H1 (cell line): Measurements from ENCODE around the gene HES4. TPM values are rescaled to one million over a fixed set of nuclear protein-coding genes. Genes with fewer than 3 reads are reported as not detected.

Experiments
- CTCF ChIA-PET: fragments of 300-600 bp; sonication (Branson Sonifier 250); formaldehyde crosslinking; loops from one replicate; lab custom pipeline; 2021; ENCODE audit not compliant: partially characterized antibody; lab: Charles Lee
- POLR2A ChIA-PET: fragments of 300-600 bp; sonication (Branson Sonifier 250); formaldehyde crosslinking; loops from one replicate; lab custom pipeline; 2021; ENCODE audit warnings: inconsistent platforms; ENCODE audit not compliant: partially characterized antibody; lab: Charles Lee
- DNase-seq, 2 experiments: peaks; one replicate each; pipeline versions ENCODE4 v3.0.0 to v3.0.0-alpha.2; 2010 to 2022; ENCODE audit warnings: low spot score in 2 of 2, low read depth in 1 of 2, mixed read lengths in 1 of 2
- FAIRE-seq: peaks from 2 replicates; lab custom pipeline; 2011; peaks lifted over from hg19 to GRCh38; lab: Jason Lieb, UNC
- H2AFZ ChIP-seq: 2 replicates; pipeline ENCODE4 v1.8.1; 2012; ENCODE audit warnings: low read length, inconsistent platforms
- H2AK5ac ChIP-seq: 2 replicates; pipeline ENCODE4 v1.6.1; 2013; ENCODE audit warnings: low read depth, low read length
- H2BK120ac ChIP-seq: replicated peaks from 2 replicates; pipeline ENCODE3; 2013; ENCODE audit warnings: low read depth, low read length, inconsistent platforms
- H2BK12ac ChIP-seq: 2 replicates; pipeline ENCODE4 v1.6.1; 2013; ENCODE audit warnings: low read depth, low read length
- H2BK15ac ChIP-seq: 2 replicates; pipeline ENCODE4 v1.6.1; 2013; ENCODE audit warnings: low read length
- H2BK20ac ChIP-seq: 2 replicates; pipeline ENCODE4 v1.6.1; 2013; ENCODE audit warnings: low read length
- H2BK5ac ChIP-seq: 2 replicates; pipeline ENCODE4 v1.6.1; 2013; ENCODE audit warnings: low read depth, low read length
- H3K14ac ChIP-seq: 2 replicates; pipeline ENCODE4 v1.6.1; 2013; ENCODE audit warnings: inconsistent platforms; ENCODE audit not compliant: insufficient read length
- H3K18ac ChIP-seq: 2 replicates; pipeline ENCODE4 v1.6.1; 2013; ENCODE audit warnings: low read length; ENCODE audit errors: extremely low read depth
- H3K23ac ChIP-seq: 2 replicates; pipeline ENCODE4 v1.6.1; 2013; ENCODE audit warnings: inconsistent platforms; ENCODE audit not compliant: insufficient read length
- H3K23me2 ChIP-seq: 2 replicates; pipeline ENCODE4 v1.6.1; 2013; ENCODE audit warnings: low read depth, low read length
- H3K27ac ChIP-seq: 2 replicates; pipeline ENCODE4 v1.6.1; 2011; ENCODE audit warnings: low read depth, low read length, inconsistent platforms
- H3K27me3 ChIP-seq, 4 experiments: replicated peaks in 1 of 4; 1 replicate in 1 of 4; 2 replicates in 3 of 4; pipeline versions ENCODE4 v1.6.1 to v1.8.1; 2011 to 2013; ENCODE audit warnings: low read length in 3 of 4, mild to moderate bottlenecking in 3 of 4, inconsistent platforms in 2 of 4, mixed read lengths in 2 of 4, moderate library complexity in 1 of 4; ENCODE audit not compliant: control insufficient read depth in 3 of 4, insufficient read depth in 3 of 4; ENCODE audit errors: extremely low read depth in 1 of 4
- H3K36me3 ChIP-seq, 4 experiments: 2 replicates each; pipeline versions ENCODE4 v1.6.1 to v1.8.1; 2011 to 2013; ENCODE audit warnings: mild to moderate bottlenecking in 4 of 4, low read length in 3 of 4, moderate library complexity in 2 of 4, control low read depth in 1 of 4, inconsistent platforms in 1 of 4; ENCODE audit not compliant: insufficient read depth in 4 of 4, control insufficient read depth in 2 of 4
- H3K4ac ChIP-seq: replicated peaks from 2 replicates; pipeline ENCODE3; 2013; ENCODE audit warnings: low read length, low read depth, mixed read lengths, inconsistent platforms; ENCODE audit not compliant: insufficient read length
- H3K4me1 ChIP-seq, 4 experiments: replicated peaks in 1 of 4; 1 replicate in 1 of 4; 2 replicates in 3 of 4; pipeline versions ENCODE4 v1.6.1 to v1.8.1; 2011 to 2013; ENCODE audit warnings: low read length in 3 of 4, inconsistent platforms in 2 of 4, mixed read lengths in 1 of 4; ENCODE audit not compliant: insufficient read depth in 4 of 4, control insufficient read depth in 3 of 4
- H3K4me2 ChIP-seq, 2 experiments: 2 replicates each; pipeline versions ENCODE4 v1.6.1 to v1.8.1; 2011 to 2013; ENCODE audit warnings: low read depth in 2 of 2, low read length in 2 of 2, control low read depth in 1 of 2, inconsistent platforms in 1 of 2, mild to moderate bottlenecking in 1 of 2; ENCODE audit not compliant: insufficient read depth in 1 of 2
- H3K4me3 ChIP-seq, 4 experiments: fragments of 200-600, 300-600 bp in 1 of 4; sonication (generic), shearing (Covaris generic), sonication (Bioruptor Twin) in 1 of 4; 2 replicates each; pipeline versions ENCODE4 v1.5.1 to v1.8.1; 2011 to 2016; ENCODE audit warnings: low read length in 4 of 4, low read depth in 3 of 4, control low read depth in 2 of 4, inconsistent platforms in 2 of 4, mild to moderate bottlenecking in 2 of 4, mixed read lengths in 1 of 4, moderate library complexity in 1 of 4; ENCODE audit not compliant: insufficient read depth in 2 of 4; ENCODE audit errors: extremely low read depth in 1 of 4
- H3K56ac ChIP-seq: replicated peaks from 2 replicates; pipeline ENCODE3; 2013; ENCODE audit warnings: low read depth, mild to moderate bottlenecking, mixed read lengths, low read length, inconsistent platforms; ENCODE audit not compliant: insufficient read length
- H3K79me1 ChIP-seq: 2 replicates; pipeline ENCODE4 v1.6.1; 2013; ENCODE audit warnings: low read depth, low read length, control low read depth
- H3K79me2 ChIP-seq, 2 experiments: 2 replicates each; pipeline versions ENCODE4 v1.6.1 to v1.8.1; 2012 to 2013; ENCODE audit warnings: low read length in 2 of 2, mild to moderate bottlenecking in 2 of 2, inconsistent platforms in 1 of 2; ENCODE audit not compliant: insufficient read depth in 2 of 2, control insufficient read depth in 1 of 2
- H3K9ac ChIP-seq, 4 experiments: replicated peaks in 1 of 4; 1 replicate in 1 of 4; 2 replicates in 3 of 4; pipeline versions ENCODE4 v1.6.1 to v1.8.1; 2011 to 2013; ENCODE audit warnings: low read depth in 3 of 4, low read length in 3 of 4, control low read depth in 2 of 4, mild to moderate bottlenecking in 2 of 4, moderate library complexity in 2 of 4, inconsistent platforms in 1 of 4; ENCODE audit errors: extremely low read depth in 1 of 4
- H3K9me3 ChIP-seq, 2 experiments: 2 replicates each; pipeline versions ENCODE4 v1.6.1 to v1.8.1; 2012 to 2013; ENCODE audit warnings: mild to moderate bottlenecking in 2 of 2, moderate library complexity in 2 of 2, control low read depth in 1 of 2, inconsistent platforms in 1 of 2, low read depth in 1 of 2, low read length in 1 of 2, mixed read lengths in 1 of 2; ENCODE audit not compliant: insufficient read depth in 2 of 2
- H4K20me1 ChIP-seq, 2 experiments: replicated peaks in 1 of 2; 2 replicates each; pipeline versions ENCODE3 to v1.8.1; 2011 to 2013; ENCODE audit warnings: inconsistent platforms in 2 of 2, low read length in 2 of 2, mild to moderate bottlenecking in 1 of 2; ENCODE audit not compliant: insufficient read depth in 2 of 2, control insufficient read depth in 1 of 2
- H4K5ac ChIP-seq: 2 replicates; pipeline ENCODE4 v1.6.1; 2013; ENCODE audit warnings: low read length, low read depth, mixed read lengths, inconsistent platforms; ENCODE audit not compliant: insufficient read length
- H4K8ac ChIP-seq: 2 replicates; pipeline ENCODE4 v1.8.0; 2013; ENCODE audit warnings: mild to moderate bottlenecking, moderate library complexity, low read length, inconsistent platforms; ENCODE audit not compliant: insufficient read depth; ENCODE audit errors: extremely low read depth
- H4K91ac ChIP-seq: replicated peaks from 2 replicates; pipeline ENCODE3; 2013; ENCODE audit warnings: low read length, mixed read lengths, inconsistent platforms; ENCODE audit not compliant: insufficient read length
- EZH2 ChIP-seq: fragments of 200-600 bp; sonication (generic); IDR thresholded peaks from 2 replicates; pipeline ENCODE4 v1.7.1; 2012; ENCODE audit warnings: low read depth, mild to moderate bottlenecking, moderate library complexity, low read length, inconsistent platforms; ENCODE audit not compliant: severe bottlenecking
- YY1 ChIP-seq: IDR thresholded peaks from 2 replicates; pipeline ENCODE4 v1.6.1; 2011; ENCODE audit warnings: low read depth, mild to moderate bottlenecking, low read length
- WGBS, 2 experiments: shearing (Covaris generic) in 1 of 2; methylation state at CpG; one replicate each; pipeline versions ENCODE4 v1.1.6 to v1.1.7; 2013 to 2015; ENCODE audit warnings: low lambda C conversion rate in 2 of 2, mixed read lengths in 2 of 2, inconsistent platforms in 1 of 2, low coverage in 1 of 2, missing lambda C conversion rate in 1 of 2; ENCODE audit not compliant: insufficient replicate concordance in 2 of 2, insufficient coverage in 1 of 2, insufficient read length in 1 of 2; ENCODE audit errors: extremely low coverage in 1 of 2, missing lambda C conversion rate in 1 of 2; 5-methylcytosine and 5-hydroxymethylcytosine counted together
- polyA plus RNA-seq, 7 experiments: library from polyadenylated mRNA; depleted of rRNA in 3 of 7; stranded (reverse) in 5 of 7; unstranded in 2 of 7; fragments of >200 nt in 5 of 7; fragments of 200-250 nt in 2 of 7; gene quantifications; 1 replicate in 5 of 7; 2 replicates in 1 of 7; 4 replicates in 1 of 7; pipeline versions ENCODE4 v1.2.1 to v1.2.3, GENCODE V29; 2011 to 2013; ENCODE audit warnings: missing spikeins in 2 of 7, mixed read lengths in 2 of 7
- total RNA-seq: library from RNA; stranded (reverse); fragmentation: NEBNext Ultra II Directional; extraction: Animal tissue kit (Norgen Biotek cat#: 25700); gene quantifications from 2 replicates; pipeline ENCODE4 v1.2.1, GENCODE V29; 2021

HES4 gene
- total and polyA plus RNA-seq, 2 of the 8 experiments (the other 6 are each of a cell fraction or from before 2014, with no cell fraction given): 2.8 to 3.5 TPM

GRCh38 chr1:970973-971730 is 28.7 kb downstream of the HES4 start:
- no peak overlapping the region for H3K27ac ChIP-seq
- H3K14ac ChIP-seq: no peak overlapping the region
- H4K20me1 ChIP-seq: peaks cover 0 to 20% of the 10 kb centered on the region in 2 experiments
- no peaks in the 10 kb centered on the region; the same call in 1 of the 2 replicates for H3K79me1 ChIP-seq
- H3K23ac ChIP-seq: no peak overlapping the region
- no peak overlapping the region for H2AFZ ChIP-seq
- H2BK15ac ChIP-seq: no peak overlapping the region
- no peaks in the 10 kb centered on the region for H3K36me3 ChIP-seq
- H3K23me2 ChIP-seq: peaks cover 10% of the 10 kb centered on the region; the same call in 1 of the 2 replicates
- peaks cover 0 to 3% of the 10 kb centered on the region in 2 experiments; a peak in 1 of 4 replicates for H3K79me2 ChIP-seq
- no peak overlapping the region for H3K9ac ChIP-seq
- peaks cover 0 to 14% (median 8%) of the 10 kb centered on the region in 4 experiments; a peak in 5 of 7 replicates for H3K4me1 ChIP-seq
- no peak overlapping the region for H2BK20ac ChIP-seq
- WGBS, 2 experiments: 76% methylated on average over 5 of the region's 42 CpGs; no CpG with 5 or more reads in 1 of the 2 experiments
- peak; percentile 2 for TF ChIP-seq EZH2
- no peak for TF ChIP-seq YY1
- no peak overlapping the region for H3K56ac ChIP-seq
- peak overlapping the region in 1 of 4 experiments; percentile 50; a peak in 3 of 8 replicates for H3K4me3 ChIP-seq
- H3K4me2 ChIP-seq: peak overlapping the region; percentile 46 to 61; a peak in 3 of 4 replicates
- no peak overlapping the region for H2BK120ac ChIP-seq
- no peak for FAIRE-seq
- no peak overlapping the region for H2BK5ac ChIP-seq
- H2BK12ac ChIP-seq: 0 out of 2 replicates have a peak overlapping the region, but pooled peaks have one; percentile 27
- H4K5ac ChIP-seq: no peak overlapping the region
- no peak overlapping the region for H3K4ac ChIP-seq
- no peak overlapping the region for H4K8ac ChIP-seq
- no peaks in the 10 kb centered on the region for H3K9me3 ChIP-seq
- DNase-seq: no peak
- peaks cover 11 to 63% (median 48%) of the 10 kb centered on the region in 4 experiments for H3K27me3 ChIP-seq
- no peak overlapping the region for H4K91ac ChIP-seq
- ChIA-PET CTCF (interaction anchor here (0.5 to 7.0 kb wide), 10 partner anchors 12 to 287 kb away, joined by 3 to 53 read pairs (median 3); partner anchors contain the start of gene PERM1), POLR2A (interaction anchor here (0.8 to 1.4 kb wide), 6 partner anchors 9 to 63 kb away, joined by 3 to 5 read pairs (median 4); no protein-coding TSS in a partner anchor)
- no peak overlapping the region for H2AK5ac ChIP-seq
- no peak overlapping the region for H3K18ac ChIP-seq
